Stomach (tissue), 4 donors: Measurements from ENCODE around the gene C1orf159.

Experiments
- POLR2AphosphoS5 ChIP-seq, 3 donors: sonication (generic); formaldehyde crosslinking; IDR thresholded peaks; one replicate each; pipeline ENCODE4 v1.6.1; 2016; ENCODE audit warnings: antibody characterized with exemption in 3 of 3
- TF ChIP-seq, protein P1 (sequence below), 7 experiments: fragments of 450-650 bp in 4 of 7; fragments of 200-600 bp in 3 of 7; sonication (generic) in 3 of 7; IDR thresholded peaks; one replicate each; pipeline ENCODE4 v1.5.1; 2016 to 2019; ENCODE audit warnings: antibody characterized with exemption in 7 of 7, control low read depth in 2 of 7, mild to moderate bottlenecking in 1 of 7

DNA sequence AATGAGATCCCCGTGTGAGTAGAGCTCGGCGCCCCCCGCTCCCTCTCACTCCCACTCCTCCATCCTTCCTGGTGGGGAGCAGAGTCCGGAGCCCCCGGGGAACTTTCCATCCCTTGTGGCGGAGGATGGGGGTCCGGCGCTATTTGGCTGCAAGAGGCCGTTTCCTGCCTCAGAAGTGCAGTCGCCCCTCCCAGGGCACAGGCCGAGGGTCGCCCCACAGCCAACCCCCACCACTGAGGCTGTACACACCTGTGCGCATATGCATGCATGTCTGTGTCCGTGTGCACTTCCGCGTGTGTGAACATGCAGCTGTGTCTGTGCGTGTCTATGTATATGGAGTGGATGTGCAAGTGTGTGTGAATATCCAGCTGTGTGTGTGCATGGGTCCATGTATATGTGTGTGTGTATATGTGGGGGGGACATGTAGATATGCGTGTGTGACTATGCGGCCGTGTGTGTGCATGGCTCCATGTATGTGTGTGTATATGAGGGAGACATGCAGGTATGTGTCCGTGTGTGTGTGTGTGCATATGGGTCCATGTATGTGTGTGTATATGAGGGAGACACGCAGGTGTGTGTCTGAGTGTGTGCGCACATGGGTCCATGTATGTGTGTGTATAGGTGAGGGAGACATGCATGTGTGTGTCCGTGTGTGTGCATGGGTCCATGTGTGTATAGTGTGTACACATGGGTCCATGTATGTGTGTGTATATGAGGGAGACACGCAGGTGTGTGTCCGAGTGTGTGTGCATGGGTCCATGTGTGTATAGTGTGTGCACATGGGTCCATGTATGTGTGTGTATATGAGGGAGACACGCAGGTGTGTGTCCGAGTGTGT is 63.7 kb downstream of the C1orf159 start:
- TF ChIP-seq, protein P1, sequence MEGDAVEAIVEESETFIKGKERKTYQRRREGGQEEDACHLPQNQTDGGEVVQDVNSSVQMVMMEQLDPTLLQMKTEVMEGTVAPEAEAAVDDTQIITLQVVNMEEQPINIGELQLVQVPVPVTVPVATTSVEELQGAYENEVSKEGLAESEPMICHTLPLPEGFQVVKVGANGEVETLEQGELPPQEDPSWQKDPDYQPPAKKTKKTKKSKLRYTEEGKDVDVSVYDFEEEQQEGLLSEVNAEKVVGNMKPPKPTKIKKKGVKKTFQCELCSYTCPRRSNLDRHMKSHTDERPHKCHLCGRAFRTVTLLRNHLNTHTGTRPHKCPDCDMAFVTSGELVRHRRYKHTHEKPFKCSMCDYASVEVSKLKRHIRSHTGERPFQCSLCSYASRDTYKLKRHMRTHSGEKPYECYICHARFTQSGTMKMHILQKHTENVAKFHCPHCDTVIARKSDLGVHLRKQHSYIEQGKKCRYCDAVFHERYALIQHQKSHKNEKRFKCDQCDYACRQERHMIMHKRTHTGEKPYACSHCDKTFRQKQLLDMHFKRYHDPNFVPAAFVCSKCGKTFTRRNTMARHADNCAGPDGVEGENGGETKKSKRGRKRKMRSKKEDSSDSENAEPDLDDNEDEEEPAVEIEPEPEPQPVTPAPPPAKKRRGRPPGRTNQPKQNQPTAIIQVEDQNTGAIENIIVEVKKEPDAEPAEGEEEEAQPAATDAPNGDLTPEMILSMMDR (IDR thresholded peaks at IDR 0.05) = no peak
- no peak for TF ChIP-seq POLR2AphosphoS5 (IDR thresholded peaks at IDR 0.05)
